HCT116 (cell line): ENCODE results near the gene KPNA3. TPM values are rescaled to one million over a fixed set of nuclear protein-coding genes. Genes with fewer than 3 reads are reported as not detected.
A peak's percentile ranks its signal among the peaks of the same experiment; 100 is the strongest.

Experiments
- CEBPB ChIP-seq: IDR thresholded peaks from 2 replicates; pipeline ENCODE4 v1.6.1; 2012; ENCODE audit warnings: low read depth
- FOSL1 ChIP-seq: IDR thresholded peaks from 2 replicates; pipeline ENCODE4 v1.6.1; 2012; ENCODE audit warnings: low read depth
- RAD21 ChIP-seq: IDR thresholded peaks from 2 replicates; pipeline ENCODE4 v1.6.1; 2012; ENCODE audit warnings: low read depth, mild to moderate bottlenecking
- SIN3A ChIP-seq: IDR thresholded peaks from 2 replicates; pipeline ENCODE4 v1.6.1; 2012; ENCODE audit warnings: low read depth
- SP1 ChIP-seq: IDR thresholded peaks from 2 replicates; pipeline ENCODE4 v1.6.1; 2012; ENCODE audit warnings: low read depth
- ZNF274 ChIP-seq: fragments of 200-500 bp; sonication (Bioruptor generic); IDR thresholded peaks from 2 replicates; pipeline ENCODE4 v1.6.1; 2014; ENCODE audit warnings: mild to moderate bottlenecking, low read depth, low read length, inconsistent platforms
- total RNA-seq: library from RNA; stranded (reverse); gene quantifications from one replicate; pipeline ENCODE4 v1.2.1, GENCODE V29; 2021; ENCODE audit not compliant: unreplicated experiment
- TF ChIP-seq, protein P1 (sequence below): IDR thresholded peaks from 2 replicates; pipeline ENCODE4 v1.6.1; 2012; ENCODE audit warnings: low read depth
- TF ChIP-seq, protein P2 (sequence below): IDR thresholded peaks from 2 replicates; pipeline ENCODE4 v1.6.1; 2012
- TF ChIP-seq, protein P3 (sequence below): IDR thresholded peaks from 2 replicates; pipeline ENCODE4 v1.6.1; 2011; ENCODE audit warnings: mild to moderate bottlenecking, low read length, moderate library complexity; ENCODE audit not compliant: insufficient replicate concordance; ENCODE audit errors: extremely low read depth
- TF ChIP-seq, protein P4 (sequence below): IDR thresholded peaks from 2 replicates; pipeline ENCODE4 v1.6.1; 2012

Gene KPNA3
- total RNA-seq, 1 experiment from 2014 or later: 45.0 TPM

DNA sequence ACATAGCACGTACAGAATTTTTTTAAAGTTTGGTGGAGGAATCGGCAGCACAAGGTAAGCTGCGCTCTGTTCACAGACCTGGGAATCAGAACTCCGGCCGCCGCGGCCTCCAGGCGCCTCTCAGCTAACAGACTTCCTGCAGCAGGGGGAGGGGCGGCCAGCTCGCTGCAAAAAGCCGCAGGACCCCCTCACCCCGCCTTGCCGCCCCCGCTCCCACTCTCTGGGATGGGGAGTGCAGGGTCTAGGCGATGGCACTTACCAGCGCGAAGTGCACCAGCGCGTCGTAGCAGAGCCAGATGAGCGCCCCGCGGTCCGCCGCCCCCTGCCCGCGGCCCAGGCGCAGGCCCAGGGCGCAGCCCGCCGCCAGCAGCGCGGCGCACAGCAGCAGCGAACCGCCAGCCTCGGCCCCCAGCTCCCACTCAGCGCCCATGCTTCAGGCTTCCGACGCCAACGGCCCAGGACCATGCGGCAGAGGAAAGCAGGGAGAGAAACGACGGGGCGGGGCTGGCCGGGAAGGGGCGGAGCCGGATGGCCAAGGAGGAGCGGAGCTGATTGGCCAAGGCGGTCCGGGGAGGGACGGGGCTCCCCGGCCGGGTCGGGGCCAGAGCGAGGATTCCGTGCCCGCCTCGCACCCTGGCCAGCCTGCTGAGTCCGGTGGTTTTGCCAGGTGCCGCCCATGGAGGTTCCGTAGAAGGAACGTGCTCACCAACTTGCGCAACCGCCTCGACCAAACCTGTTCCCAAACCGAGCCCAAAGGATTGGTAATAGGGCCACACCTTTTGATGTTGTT, 101.3 kb downstream of the KPNA3 start, which contains the start of gene EBPL (continued):
- TF ChIP-seq, protein P1, sequence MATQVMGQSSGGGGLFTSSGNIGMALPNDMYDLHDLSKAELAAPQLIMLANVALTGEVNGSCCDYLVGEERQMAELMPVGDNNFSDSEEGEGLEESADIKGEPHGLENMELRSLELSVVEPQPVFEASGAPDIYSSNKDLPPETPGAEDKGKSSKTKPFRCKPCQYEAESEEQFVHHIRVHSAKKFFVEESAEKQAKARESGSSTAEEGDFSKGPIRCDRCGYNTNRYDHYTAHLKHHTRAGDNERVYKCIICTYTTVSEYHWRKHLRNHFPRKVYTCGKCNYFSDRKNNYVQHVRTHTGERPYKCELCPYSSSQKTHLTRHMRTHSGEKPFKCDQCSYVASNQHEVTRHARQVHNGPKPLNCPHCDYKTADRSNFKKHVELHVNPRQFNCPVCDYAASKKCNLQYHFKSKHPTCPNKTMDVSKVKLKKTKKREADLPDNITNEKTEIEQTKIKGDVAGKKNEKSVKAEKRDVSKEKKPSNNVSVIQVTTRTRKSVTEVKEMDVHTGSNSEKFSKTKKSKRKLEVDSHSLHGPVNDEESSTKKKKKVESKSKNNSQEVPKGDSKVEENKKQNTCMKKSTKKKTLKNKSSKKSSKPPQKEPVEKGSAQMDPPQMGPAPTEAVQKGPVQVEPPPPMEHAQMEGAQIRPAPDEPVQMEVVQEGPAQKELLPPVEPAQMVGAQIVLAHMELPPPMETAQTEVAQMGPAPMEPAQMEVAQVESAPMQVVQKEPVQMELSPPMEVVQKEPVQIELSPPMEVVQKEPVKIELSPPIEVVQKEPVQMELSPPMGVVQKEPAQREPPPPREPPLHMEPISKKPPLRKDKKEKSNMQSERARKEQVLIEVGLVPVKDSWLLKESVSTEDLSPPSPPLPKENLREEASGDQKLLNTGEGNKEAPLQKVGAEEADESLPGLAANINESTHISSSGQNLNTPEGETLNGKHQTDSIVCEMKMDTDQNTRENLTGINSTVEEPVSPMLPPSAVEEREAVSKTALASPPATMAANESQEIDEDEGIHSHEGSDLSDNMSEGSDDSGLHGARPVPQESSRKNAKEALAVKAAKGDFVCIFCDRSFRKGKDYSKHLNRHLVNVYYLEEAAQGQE: no peak
- TF ChIP-seq, protein P2, sequence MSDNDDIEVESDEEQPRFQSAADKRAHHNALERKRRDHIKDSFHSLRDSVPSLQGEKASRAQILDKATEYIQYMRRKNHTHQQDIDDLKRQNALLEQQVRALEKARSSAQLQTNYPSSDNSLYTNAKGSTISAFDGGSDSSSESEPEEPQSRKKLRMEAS: peak; percentile 92
- TF ChIP-seq FOSL1 (no peak), RAD21 (no peak), SP1 (peak; percentile 49; the same call in 1 of the 2 replicates), SIN3A (peak; percentile 21; the same call in 1 of the 2 replicates), ZNF274 (no peak), CEBPB (peak; percentile 90)
- TF ChIP-seq, protein P3, sequence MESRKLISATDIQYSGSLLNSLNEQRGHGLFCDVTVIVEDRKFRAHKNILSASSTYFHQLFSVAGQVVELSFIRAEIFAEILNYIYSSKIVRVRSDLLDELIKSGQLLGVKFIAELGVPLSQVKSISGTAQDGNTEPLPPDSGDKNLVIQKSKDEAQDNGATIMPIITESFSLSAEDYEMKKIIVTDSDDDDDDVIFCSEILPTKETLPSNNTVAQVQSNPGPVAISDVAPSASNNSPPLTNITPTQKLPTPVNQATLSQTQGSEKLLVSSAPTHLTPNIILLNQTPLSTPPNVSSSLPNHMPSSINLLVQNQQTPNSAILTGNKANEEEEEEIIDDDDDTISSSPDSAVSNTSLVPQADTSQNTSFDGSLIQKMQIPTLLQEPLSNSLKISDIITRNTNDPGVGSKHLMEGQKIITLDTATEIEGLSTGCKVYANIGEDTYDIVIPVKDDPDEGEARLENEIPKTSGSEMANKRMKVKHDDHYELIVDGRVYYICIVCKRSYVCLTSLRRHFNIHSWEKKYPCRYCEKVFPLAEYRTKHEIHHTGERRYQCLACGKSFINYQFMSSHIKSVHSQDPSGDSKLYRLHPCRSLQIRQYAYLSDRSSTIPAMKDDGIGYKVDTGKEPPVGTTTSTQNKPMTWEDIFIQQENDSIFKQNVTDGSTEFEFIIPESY: no peak
- TF ChIP-seq, protein P4, sequence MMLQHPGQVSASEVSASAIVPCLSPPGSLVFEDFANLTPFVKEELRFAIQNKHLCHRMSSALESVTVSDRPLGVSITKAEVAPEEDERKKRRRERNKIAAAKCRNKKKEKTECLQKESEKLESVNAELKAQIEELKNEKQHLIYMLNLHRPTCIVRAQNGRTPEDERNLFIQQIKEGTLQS: no peak
